ENCODE results near the gene RAP1GDS1.

- TF ChIP-seq POLR2A (IDR thresholded peaks at IDR 0.05), result no peak
- TF ChIP-seq CTCF (IDR thresholded peaks at IDR 0.05), result no peak
Observed at GRCh38 chr4:98352396-98352795, 91.2 kb downstream of the RAP1GDS1 start.

Data from breast epithelium (tissue), 3 donors.